Chondrocyte (in vitro differentiated cells): ENCODE measurements around the gene RALY. TPM values are rescaled to one million over a fixed set of nuclear protein-coding genes. Genes with fewer than 3 reads are reported as not detected.

Source experiments
- DNase-seq: peaks from one replicate; pipeline ENCODE4 v3.0.0; 2021; ENCODE audit warnings: mixed read lengths, low spot score
- H3K27ac Mint-ChIP-seq: one replicate; pipeline ENCODE4 v1.8.0; 2021; ENCODE audit warnings: mild to moderate bottlenecking, moderate library complexity, mixed read lengths; ENCODE audit not compliant: unreplicated experiment
- H3K27me3 Mint-ChIP-seq: 2 replicates; pipeline ENCODE4 v1.8.0; 2021; ENCODE audit warnings: low read depth, mixed read lengths
- H3K36me3 Mint-ChIP-seq: 2 replicates; pipeline ENCODE4 v1.8.0; 2021; ENCODE audit warnings: low read depth, mixed read lengths
- H3K4me1 Mint-ChIP-seq: 2 replicates; pipeline ENCODE4 v1.8.0; 2021; ENCODE audit warnings: low read depth, mild to moderate bottlenecking, mixed read lengths
- H3K4me3 Mint-ChIP-seq: one replicate; pipeline ENCODE4 v1.8.0; 2021; ENCODE audit warnings: mild to moderate bottlenecking, moderate library complexity, mixed read lengths; ENCODE audit not compliant: unreplicated experiment
- H3K9me3 Mint-ChIP-seq: 2 replicates; pipeline ENCODE4 v1.8.0; 2021; ENCODE audit warnings: low read depth, mixed read lengths
- total RNA-seq: library from RNA; stranded (reverse); gene quantifications from 3 replicates; pipeline ENCODE4 v1.2.1, GENCODE V29; 2021
- TF ChIP-seq, protein P1 (sequence below): fragments of 200-600 bp; sonication (generic); IDR thresholded peaks from 2 replicates; pipeline ENCODE4 v1.5.0; 2021; ENCODE audit warnings: antibody characterized with exemption, mild to moderate bottlenecking, moderate library complexity

RALY gene
- total RNA-seq, 1 donor from 2014 or later, result 169 TPM

DNA sequence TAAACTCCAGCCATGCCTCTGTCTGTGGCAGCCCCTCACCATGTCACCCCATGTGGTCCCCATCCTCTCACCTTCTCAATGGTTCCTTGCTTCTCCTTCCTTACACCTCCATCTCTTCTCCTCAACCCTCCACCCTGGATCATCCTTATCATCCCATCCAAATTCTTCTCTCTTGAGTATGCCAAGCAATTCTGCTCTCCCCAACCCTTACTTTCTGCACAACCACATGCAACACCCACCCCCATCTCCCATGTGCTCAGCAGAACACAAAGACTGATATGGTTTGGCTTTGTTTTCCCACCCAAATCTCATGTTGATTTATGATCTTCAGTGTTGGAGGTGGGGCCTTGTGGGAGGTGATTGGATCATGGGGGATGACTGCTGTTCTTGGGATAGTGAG is 42.5 kb upstream of the RALY start:
- peaks cover 23% of the 10 kb centered on the region for H3K9me3 Mint-ChIP-seq
- H3K4me3 Mint-ChIP-seq, result no peak overlapping the region
- DNase-seq, result no peak
- H3K36me3 Mint-ChIP-seq, result peaks cover 5% of the 10 kb centered on the region
- no peak overlapping the region for H3K27ac Mint-ChIP-seq
- peaks cover 25% of the 10 kb centered on the region for H3K27me3 Mint-ChIP-seq
- H3K4me1 Mint-ChIP-seq, result no peaks in the 10 kb centered on the region
- TF ChIP-seq, protein P1, sequence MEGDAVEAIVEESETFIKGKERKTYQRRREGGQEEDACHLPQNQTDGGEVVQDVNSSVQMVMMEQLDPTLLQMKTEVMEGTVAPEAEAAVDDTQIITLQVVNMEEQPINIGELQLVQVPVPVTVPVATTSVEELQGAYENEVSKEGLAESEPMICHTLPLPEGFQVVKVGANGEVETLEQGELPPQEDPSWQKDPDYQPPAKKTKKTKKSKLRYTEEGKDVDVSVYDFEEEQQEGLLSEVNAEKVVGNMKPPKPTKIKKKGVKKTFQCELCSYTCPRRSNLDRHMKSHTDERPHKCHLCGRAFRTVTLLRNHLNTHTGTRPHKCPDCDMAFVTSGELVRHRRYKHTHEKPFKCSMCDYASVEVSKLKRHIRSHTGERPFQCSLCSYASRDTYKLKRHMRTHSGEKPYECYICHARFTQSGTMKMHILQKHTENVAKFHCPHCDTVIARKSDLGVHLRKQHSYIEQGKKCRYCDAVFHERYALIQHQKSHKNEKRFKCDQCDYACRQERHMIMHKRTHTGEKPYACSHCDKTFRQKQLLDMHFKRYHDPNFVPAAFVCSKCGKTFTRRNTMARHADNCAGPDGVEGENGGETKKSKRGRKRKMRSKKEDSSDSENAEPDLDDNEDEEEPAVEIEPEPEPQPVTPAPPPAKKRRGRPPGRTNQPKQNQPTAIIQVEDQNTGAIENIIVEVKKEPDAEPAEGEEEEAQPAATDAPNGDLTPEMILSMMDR, result no peak

DNA sequence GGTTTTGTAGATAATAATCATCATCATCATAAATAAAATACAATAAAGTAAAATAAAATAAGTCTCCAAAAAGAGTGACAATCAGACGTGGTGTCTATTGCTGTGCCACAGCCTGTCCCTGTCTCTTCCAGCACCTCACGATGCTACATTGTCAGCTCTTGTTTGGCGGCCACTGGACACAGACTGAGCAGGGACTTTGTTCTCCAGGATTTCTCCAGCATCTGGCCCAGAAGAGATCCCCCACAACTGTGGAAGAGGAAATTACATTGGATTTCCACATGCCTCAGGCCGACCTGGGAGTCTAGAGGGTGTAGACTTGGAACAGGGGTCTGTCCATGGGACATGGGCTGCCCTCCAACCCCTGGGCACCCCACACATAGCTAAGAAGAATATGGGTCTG is 39.2 kb upstream of the RALY start:
- Mint-ChIP-seq H3K4me1 (no peaks in the 10 kb centered on the region), H3K36me3 (peaks cover 2% of the 10 kb centered on the region), H3K9me3 (peaks cover under 1% of the 10 kb centered on the region), H3K4me3 (no peak overlapping the region), H3K27ac (no peak overlapping the region), H3K27me3 (peaks cover 25% of the 10 kb centered on the region)
- no peak for DNase-seq
- TF ChIP-seq, protein P1, result no peak

DNA sequence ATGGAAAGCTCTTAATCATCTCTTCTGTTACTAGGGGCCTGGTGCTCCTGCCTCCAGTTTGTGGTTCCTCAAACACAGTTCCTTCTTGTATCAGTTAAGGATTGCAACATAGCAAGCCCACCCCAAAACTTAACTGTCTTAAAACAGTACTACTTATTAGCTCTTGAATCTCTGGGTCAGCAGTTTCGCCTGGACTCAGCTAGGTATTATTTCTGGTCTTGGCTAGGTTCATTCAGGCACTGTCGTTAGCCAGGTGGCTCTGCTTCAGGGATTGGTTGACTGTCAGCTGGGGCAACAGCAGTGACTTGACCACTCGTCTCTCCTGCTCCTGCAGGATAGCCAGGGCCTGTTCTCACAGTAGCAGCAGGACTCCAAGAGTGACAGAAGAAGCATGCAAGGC is 30.0 kb upstream of the RALY start:
- Mint-ChIP-seq H3K4me3 (no peak overlapping the region), H3K4me1 (no peaks in the 10 kb centered on the region), H3K27me3 (peaks cover 2% of the 10 kb centered on the region), H3K9me3 (peaks cover 4% of the 10 kb centered on the region), H3K36me3 (no peaks in the 10 kb centered on the region), H3K27ac (no peak overlapping the region)
- no peak for DNase-seq
- TF ChIP-seq, protein P1, result no peak

DNA sequence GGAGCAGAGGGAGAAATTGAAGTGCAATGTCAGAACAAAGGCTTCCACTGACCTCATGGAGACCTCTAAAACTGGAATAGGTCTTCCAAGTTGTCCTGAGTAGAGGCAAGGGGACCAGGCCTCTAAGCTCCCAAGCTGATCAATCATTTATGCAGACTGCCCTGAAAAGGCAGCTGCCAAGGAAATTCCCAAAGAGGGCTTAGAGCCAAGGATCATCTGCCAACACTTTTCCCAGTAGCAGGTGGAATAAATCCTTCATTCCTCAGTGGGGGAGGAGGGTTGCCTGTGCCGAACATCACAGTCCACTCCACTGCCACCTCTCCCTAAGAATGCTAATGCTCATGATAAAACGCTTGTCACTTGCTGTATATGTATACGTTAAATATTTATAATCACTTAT is 29.3 kb upstream of the RALY start:
- H3K9me3 Mint-ChIP-seq, result peaks cover 4% of the 10 kb centered on the region
- TF ChIP-seq, protein P1, result no peak
- H3K4me3 Mint-ChIP-seq, result no peak overlapping the region
- peaks cover 4% of the 10 kb centered on the region for H3K4me1 Mint-ChIP-seq
- H3K27ac Mint-ChIP-seq, result no peak overlapping the region
- no peak for DNase-seq
- H3K36me3 Mint-ChIP-seq, result no peaks in the 10 kb centered on the region
- H3K27me3 Mint-ChIP-seq, result peaks cover 2% of the 10 kb centered on the region

DNA sequence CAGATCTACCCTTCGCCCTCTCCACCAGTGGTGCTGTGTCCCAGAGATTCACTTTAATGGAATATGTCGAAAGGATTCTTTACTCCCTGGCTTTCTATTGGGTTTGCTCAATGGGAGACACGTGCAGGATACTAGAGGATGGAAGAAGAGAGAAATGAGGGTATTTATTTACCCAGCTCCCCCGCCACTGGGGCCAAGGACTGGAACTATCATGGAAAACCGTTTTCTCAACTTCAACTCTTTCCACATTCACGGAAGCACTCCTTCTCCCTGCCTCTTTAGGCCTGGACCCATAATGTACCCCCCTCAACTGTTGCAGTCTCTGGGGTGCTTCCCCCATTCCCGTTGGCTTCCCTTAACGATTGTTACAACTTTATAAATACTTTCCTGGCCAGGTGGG is 26.6 kb upstream of the RALY start:
- H3K36me3 Mint-ChIP-seq, result no peaks in the 10 kb centered on the region
- H3K27ac Mint-ChIP-seq, result no peak overlapping the region

More for the DNA sequence above, 26.6 kb upstream of the RALY start:
- TF ChIP-seq, protein P1, result no peak
- peaks cover 4% of the 10 kb centered on the region for H3K9me3 Mint-ChIP-seq
- no peak overlapping the region for H3K4me3 Mint-ChIP-seq
- peaks cover 13% of the 10 kb centered on the region for H3K4me1 Mint-ChIP-seq
- peaks cover 2% of the 10 kb centered on the region for H3K27me3 Mint-ChIP-seq
- no peak for DNase-seq
